IMR-90 (cell line): ENCODE data around the gene UCKL1.

ENCODE experiments used
- CTCF ChIP-seq: conservative IDR thresholded peaks from 2 replicates; pipeline ENCODE4 v1.5.1; 2012; ENCODE audit warnings: mild to moderate bottlenecking, low read depth, low read length, improper control_type of control experiment
- POLR2A ChIP-seq: IDR thresholded peaks from 2 replicates; pipeline ENCODE4 v1.6.1; 2012; ENCODE audit warnings: mild to moderate bottlenecking, low read depth, low read length
- RFX5 ChIP-seq: IDR thresholded peaks from 2 replicates; pipeline ENCODE4 v1.8.0; 2012; ENCODE audit warnings: low read depth, mild to moderate bottlenecking, low read length, moderate library complexity
- SMC3 ChIP-seq: fragments of 150-350 bp; IDR thresholded peaks from 2 replicates; pipeline ENCODE4 v1.6.1; 2016; ENCODE audit warnings: low read depth, mild to moderate bottlenecking, antibody characterized with exemption, low read length, moderate library complexity

- no peak for TF ChIP-seq POLR2A
- TF ChIP-seq CTCF = no peak
- no peak for TF ChIP-seq RFX5
- TF ChIP-seq SMC3 = no peak
Measured at GRCh38 chr20:63978319-63979228, 22.4 kb upstream of the UCKL1 start.
